Caco-2 (cell line): ENCODE measurements around the gene ARHGEF7. TPM values are rescaled to one million over a fixed set of nuclear protein-coding genes. Genes with fewer than 3 reads are reported as not detected.
A peak's percentile ranks its signal among the peaks of the same experiment; 100 is the strongest.

Source experiments
- BruUV-seq: library from RNA; stranded (reverse); fragments of 400-500 nt; replicated peaks from 2 replicates; lab custom pipeline; 2021; lab: Mats Ljungman, UMichigan
- CTCF ChIA-PET: fragments of 300-600 bp; sonication (Branson Sonifier 250); formaldehyde crosslinking; loops from one replicate; lab custom pipeline; 2022; ENCODE audit warnings: antibody characterized with exemption; lab: Charles Lee
- POLR2A ChIA-PET: fragments of 300-600 bp; sonication (Branson Sonifier 250); formaldehyde crosslinking; loops from one replicate; lab custom pipeline; 2022; ENCODE audit warnings: antibody characterized with exemption; lab: Charles Lee
- DNase-seq, 2 experiments: peaks; one replicate each; pipeline versions ENCODE4 v3.0.0 to v3.0.0-alpha.2; 2020 to 2022
- H3K27me3 ChIP-seq: replicated peaks from 2 replicates; pipeline ENCODE4 v1.6.0; 2011; ENCODE audit warnings: low read length; ENCODE audit not compliant: control insufficient read depth, insufficient read depth
- H3K36me3 ChIP-seq: 2 replicates; pipeline ENCODE4 v1.5.1; 2011; ENCODE audit warnings: low read length; ENCODE audit not compliant: control insufficient read depth, insufficient read depth
- H3K4me1 ChIP-seq: fragments of 250-450 bp; sonication (Bioruptor Pico); 2 replicates; pipeline ENCODE4 v1.5.1; 2020; ENCODE audit warnings: mild to moderate bottlenecking
- H3K4me3 ChIP-seq: 2 replicates; pipeline ENCODE4 v1.5.1; 2011; ENCODE audit warnings: low read depth, mild to moderate bottlenecking, control low read depth, low read length
- H3K9me3 ChIP-seq: fragments of 250-450 bp; sonication (Bioruptor Pico); 2 replicates; pipeline ENCODE4 v1.5.1; 2020; ENCODE audit warnings: mild to moderate bottlenecking, moderate library complexity
- H3K27ac Mint-ChIP-seq: one replicate; pipeline ENCODE4 v1.8.0; 2022; ENCODE audit warnings: mixed read lengths; ENCODE audit not compliant: unreplicated experiment
- H3K27me3 Mint-ChIP-seq: one replicate; pipeline ENCODE4 v1.8.0; 2022; ENCODE audit warnings: mixed read lengths; ENCODE audit not compliant: insufficient read depth, unreplicated experiment
- H3K36me3 Mint-ChIP-seq: one replicate; pipeline ENCODE4 v1.8.0; 2022; ENCODE audit warnings: mild to moderate bottlenecking, mixed read lengths; ENCODE audit not compliant: insufficient read depth, unreplicated experiment
- H3K4me1 Mint-ChIP-seq: one replicate; pipeline ENCODE4 v1.8.0; 2022; ENCODE audit warnings: low read depth, mixed read lengths; ENCODE audit not compliant: unreplicated experiment
- H3K4me3 Mint-ChIP-seq: one replicate; pipeline ENCODE4 v1.8.0; 2022; ENCODE audit warnings: mild to moderate bottlenecking, moderate library complexity, mixed read lengths; ENCODE audit not compliant: unreplicated experiment
- H3K9me3 Mint-ChIP-seq: one replicate; pipeline ENCODE4 v1.8.0; 2022; ENCODE audit warnings: mixed read lengths; ENCODE audit not compliant: unreplicated experiment
- intact Hi-C: fragments of 100-400 bp; cut with micrococcal nuclease; formaldehyde crosslinking; loops from one replicate; pipeline ENCODE4 v1.10.0; 2022; ENCODE audit not compliant: unreplicated experiment
- total RNA-seq: library from RNA; stranded (reverse); gene quantifications from 2 replicates; pipeline ENCODE4 v1.2.3, GENCODE V29; 2022
- TF ChIP-seq, protein P1 (sequence below), 2 experiments: fragments of 200-600 bp in 1 of 2; IDR thresholded peaks; 1 replicate in 1 of 2; 2 replicates in 1 of 2; pipeline versions ENCODE4 v1.5.1 to v1.8.0; 2011 to 2022; ENCODE audit warnings: antibody characterized with exemption in 1 of 2, control low read depth in 1 of 2, inconsistent platforms in 1 of 2, low read depth in 1 of 2, low read length in 1 of 2, mild to moderate bottlenecking in 1 of 2, moderate library complexity in 1 of 2; ENCODE audit not compliant: insufficient read depth in 1 of 2, severe bottlenecking in 1 of 2, unreplicated experiment in 1 of 2

Gene ARHGEF7
- total RNA-seq, 1 experiment from 2014 or later: 60.5 TPM

DNA sequence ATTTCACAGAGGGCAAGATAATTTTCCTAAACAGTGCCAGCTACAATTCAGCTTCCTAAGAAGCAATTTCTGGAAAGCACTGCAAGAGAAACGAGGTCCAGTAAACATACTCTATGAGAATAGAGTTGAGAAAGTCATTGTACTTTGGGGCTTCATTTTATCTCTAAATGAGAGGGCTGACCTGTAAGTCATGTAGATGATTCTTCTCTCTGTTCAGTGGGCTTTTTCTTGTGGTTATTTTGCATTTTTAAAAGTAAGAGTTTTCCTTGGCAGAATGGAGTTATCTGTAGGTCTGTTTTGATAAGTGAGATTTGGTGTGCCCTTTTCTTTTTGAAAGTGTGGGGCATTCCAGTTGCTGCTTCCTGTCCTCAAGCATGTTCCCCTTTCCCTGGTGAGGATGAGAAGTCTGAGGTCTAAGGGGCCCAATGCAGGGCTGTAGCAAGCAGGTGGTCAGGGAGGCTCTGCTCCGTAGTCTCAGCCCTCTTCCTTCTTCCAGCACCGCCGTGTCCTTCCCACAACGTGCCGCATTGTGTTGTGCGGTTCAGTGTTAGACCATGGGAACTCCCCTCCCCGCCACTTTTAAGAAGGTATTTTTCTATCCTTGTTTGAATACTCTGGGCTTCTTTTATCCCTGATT is 86.3 kb downstream of the ARHGEF7 start:
- Mint-ChIP-seq H3K27me3 (no peaks in the 10 kb centered on the region), H3K9me3 (peaks cover 11% of the 10 kb centered on the region), H3K4me1 (peaks cover 15% of the 10 kb centered on the region), H3K36me3 (peaks cover 41% of the 10 kb centered on the region), H3K27ac (no peak overlapping the region), H3K4me3 (no peak overlapping the region)
- no peaks in the 10 kb centered on the region for H3K27me3 ChIP-seq
- POLR2A ChIA-PET: no interaction called here
- TF ChIP-seq, protein P1, sequence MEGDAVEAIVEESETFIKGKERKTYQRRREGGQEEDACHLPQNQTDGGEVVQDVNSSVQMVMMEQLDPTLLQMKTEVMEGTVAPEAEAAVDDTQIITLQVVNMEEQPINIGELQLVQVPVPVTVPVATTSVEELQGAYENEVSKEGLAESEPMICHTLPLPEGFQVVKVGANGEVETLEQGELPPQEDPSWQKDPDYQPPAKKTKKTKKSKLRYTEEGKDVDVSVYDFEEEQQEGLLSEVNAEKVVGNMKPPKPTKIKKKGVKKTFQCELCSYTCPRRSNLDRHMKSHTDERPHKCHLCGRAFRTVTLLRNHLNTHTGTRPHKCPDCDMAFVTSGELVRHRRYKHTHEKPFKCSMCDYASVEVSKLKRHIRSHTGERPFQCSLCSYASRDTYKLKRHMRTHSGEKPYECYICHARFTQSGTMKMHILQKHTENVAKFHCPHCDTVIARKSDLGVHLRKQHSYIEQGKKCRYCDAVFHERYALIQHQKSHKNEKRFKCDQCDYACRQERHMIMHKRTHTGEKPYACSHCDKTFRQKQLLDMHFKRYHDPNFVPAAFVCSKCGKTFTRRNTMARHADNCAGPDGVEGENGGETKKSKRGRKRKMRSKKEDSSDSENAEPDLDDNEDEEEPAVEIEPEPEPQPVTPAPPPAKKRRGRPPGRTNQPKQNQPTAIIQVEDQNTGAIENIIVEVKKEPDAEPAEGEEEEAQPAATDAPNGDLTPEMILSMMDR (IDR thresholded peaks at IDR 0.05; ENCODE audit: insufficient read depth in 1 of 2, low read depth in 1 of 2, low read length in 1 of 2, severe bottlenecking in 1 of 2, unreplicated experiment in 1 of 2): no peak
- no peak for DNase-seq
- no TSS peak for BruUV-seq
- H3K4me1 ChIP-seq: peaks cover 20% of the 10 kb centered on the region
- intact Hi-C loops: no loop called here
- no peak overlapping the region for H3K4me3 ChIP-seq
- H3K36me3 ChIP-seq: no peaks in the 10 kb centered on the region
- CTCF ChIA-PET: no interaction called here
- H3K9me3 ChIP-seq: no peaks in the 10 kb centered on the region

DNA sequence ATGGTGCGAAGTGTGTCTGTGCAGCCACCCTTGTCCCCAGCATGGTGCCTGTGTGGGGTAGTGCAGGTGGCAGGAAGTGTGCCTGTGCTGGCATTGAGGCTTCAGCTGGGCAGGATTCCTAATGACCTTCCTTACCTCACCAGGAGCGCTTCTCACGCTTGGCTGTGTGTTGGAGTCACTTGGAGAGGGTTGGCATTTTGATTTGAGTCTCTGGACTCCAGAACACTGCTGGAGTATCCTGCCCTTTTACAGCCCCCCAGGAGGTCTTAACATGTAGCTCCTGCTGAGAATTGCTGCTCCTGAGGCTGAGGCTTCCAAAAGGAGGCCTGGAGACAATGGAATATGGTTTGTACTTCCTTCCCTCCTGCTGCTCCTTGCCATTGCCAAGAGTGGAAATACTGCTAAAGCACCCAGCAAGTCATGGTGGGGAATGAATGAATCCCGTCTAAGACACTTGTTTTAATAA is 87.1 kb downstream of the ARHGEF7 start:
- Mint-ChIP-seq H3K4me1 (peaks cover 15% of the 10 kb centered on the region), H3K36me3 (peaks cover 41% of the 10 kb centered on the region), H3K9me3 (peaks cover 8% of the 10 kb centered on the region), H3K4me3 (no peak overlapping the region), H3K27ac (no peak overlapping the region), H3K27me3 (no peaks in the 10 kb centered on the region)
- no TSS peak for BruUV-seq
- intact Hi-C loops: no loop called here
- TF ChIP-seq, protein P1 (IDR thresholded peaks at IDR 0.05; ENCODE audit: insufficient read depth in 1 of 2, low read depth in 1 of 2, low read length in 1 of 2, severe bottlenecking in 1 of 2, unreplicated experiment in 1 of 2): no peak
- Histone ChIP-seq H3K27me3 (no peaks in the 10 kb centered on the region), H3K36me3 (no peaks in the 10 kb centered on the region), H3K4me3 (no peak overlapping the region), H3K4me1 (peaks cover 20% of the 10 kb centered on the region), H3K9me3 (no peaks in the 10 kb centered on the region)
- no peak for DNase-seq
- CTCF ChIA-PET: no interaction called here
- POLR2A ChIA-PET: no interaction called here

DNA sequence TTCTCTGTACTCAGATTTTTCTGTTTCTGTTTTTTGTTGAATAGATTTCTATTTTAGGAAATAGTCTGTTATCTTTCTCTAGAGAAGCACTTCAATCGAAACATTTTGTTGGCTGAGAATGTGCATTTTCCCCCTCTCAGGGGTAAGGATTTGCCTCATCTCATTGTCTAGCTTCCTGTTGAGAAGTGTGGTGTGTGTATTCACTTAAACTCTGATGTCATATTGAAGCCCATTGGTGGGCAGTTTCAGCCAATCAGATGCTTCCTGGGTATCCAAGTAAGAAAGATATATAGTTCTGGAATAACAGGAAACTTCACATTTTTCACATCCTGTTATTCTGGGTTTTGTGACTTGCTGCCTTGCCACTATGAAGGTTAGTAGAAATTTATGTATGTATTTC is 87.6 kb downstream of the ARHGEF7 start:
- TF ChIP-seq, protein P1 (IDR thresholded peaks at IDR 0.05; ENCODE audit: insufficient read depth in 1 of 2, low read depth in 1 of 2, low read length in 1 of 2, severe bottlenecking in 1 of 2, unreplicated experiment in 1 of 2): no peak
- Mint-ChIP-seq H3K36me3 (peaks cover 41% of the 10 kb centered on the region), H3K27ac (no peak overlapping the region), H3K4me3 (no peak overlapping the region), H3K27me3 (no peaks in the 10 kb centered on the region), H3K9me3 (peaks cover 3% of the 10 kb centered on the region), H3K4me1 (peaks cover 15% of the 10 kb centered on the region)
- peak in 1 of 2 experiments; percentile 17 for DNase-seq
- intact Hi-C loops: no loop called here
- CTCF ChIA-PET: no interaction called here
- POLR2A ChIA-PET: no interaction called here
- no peaks in the 10 kb centered on the region for H3K36me3 ChIP-seq
- H3K4me3 ChIP-seq: no peak overlapping the region
- H3K4me1 ChIP-seq: peaks cover 20% of the 10 kb centered on the region
- no peaks in the 10 kb centered on the region for H3K27me3 ChIP-seq
- no peaks in the 10 kb centered on the region for H3K9me3 ChIP-seq
- BruUV-seq: no TSS peak
